Measurements from ENCODE around the gene LRRC10.

Gene LRRC10

GRCh38 chr12:69610729-69611128, at the start of gene LRRC10:
Gene LRRC10, minus strand, starts transcription at chr12:69610907. Its CDS starts 69 bp downstream, at chr12:69610838.
- ChIA-PET POLR2A (interaction anchor here (0.7 kb wide), 1 partner anchor 64 kb away, joined by 5 read pairs; no protein-coding TSS in a partner anchor), CTCF (interaction anchor here (0.7 to 1.1 kb wide), 3 partner anchors 28 to 1033 kb away, joined by 3 read pairs; no protein-coding TSS in a partner anchor)
- Histone ChIP-seq H3K36me3 (ENCODE audit: control insufficient read depth in 2 of 2, insufficient read depth in 1 of 2, low read length in 2 of 2) (no peaks in the 10 kb centered on the region), H3K27ac (ENCODE audit: extremely low read depth, low read depth, low read length) (no peak within 1 kb of the TSS), H3K4me1 (ENCODE audit: control insufficient read depth, insufficient read depth, low read length) (no peaks in the 10 kb centered on the region), H3K4me3 (ENCODE audit: low read depth, low read length) (no peak within 1 kb of the TSS), H3K9me3 (ENCODE audit: control insufficient read depth, insufficient read depth, low read depth, low read length) (no peaks in the 10 kb centered on the region)
- TF ChIP-seq ZNF792 (tag by site-specific recombination; IDR thresholded peaks at IDR 0.05), result no peak
- TF ChIP-seq ZNF48 (tag by site-specific recombination; IDR thresholded peaks at IDR 0.05), result no peak
- no peak for TF ChIP-seq ZNF670 (tag by site-specific recombination; IDR thresholded peaks at IDR 0.05; ENCODE audit: low read depth)
- TF ChIP-seq ZNF121 (tag by site-specific recombination; IDR thresholded peaks at IDR 0.05), result no peak
- TF ChIP-seq ZNF311 (tag by site-specific recombination; IDR thresholded peaks at IDR 0.05; ENCODE audit: borderline replicate concordance), result no peak

- Histone ChIP-seq H3K9me3 (ENCODE audit: control insufficient read depth, insufficient read depth, low read depth, low read length) (no peaks in the 10 kb centered on the region), H3K4me3 (ENCODE audit: low read depth, low read length) (no peak overlapping the region), H3K4me1 (ENCODE audit: control insufficient read depth, insufficient read depth, low read length) (no peaks in the 10 kb centered on the region), H3K27ac (ENCODE audit: extremely low read depth, low read depth, low read length) (no peak overlapping the region), H3K36me3 (ENCODE audit: control insufficient read depth in 2 of 2, insufficient read depth in 1 of 2, low read length in 2 of 2) (no peaks in the 10 kb centered on the region)
- CTCF ChIA-PET, result interaction anchor here (3.9 kb wide), 1 partner anchor 21 kb away, joined by 24 read pairs; no protein-coding TSS in a partner anchor
- POLR2A ChIA-PET, result no interaction called here
- no peak for TF ChIP-seq ZNF792 (tag by site-specific recombination; IDR thresholded peaks at IDR 0.05)
- no peak for TF ChIP-seq ZSCAN23 (tag by site-specific recombination; IDR thresholded peaks at IDR 0.05)
- no peak for TF ChIP-seq MZF1 (tag by site-specific recombination; IDR thresholded peaks at IDR 0.05; ENCODE audit: borderline replicate concordance)
- no peak for TF ChIP-seq ZNF16 (tag by site-specific recombination; IDR thresholded peaks at IDR 0.05; ENCODE audit: low read depth)
- TF ChIP-seq ZNF324 (tag by site-specific recombination; IDR thresholded peaks at IDR 0.05), result no peak
- no peak for TF ChIP-seq SCRT1 (tag by site-specific recombination; IDR thresholded peaks at IDR 0.05; ENCODE audit: borderline replicate concordance)
- TF ChIP-seq ZNF610 (tag by site-specific recombination; IDR thresholded peaks at IDR 0.05; ENCODE audit: borderline replicate concordance), result no peak
- TF ChIP-seq ZNF423 (tag by site-specific recombination; IDR thresholded peaks at IDR 0.05), result no peak
- TF ChIP-seq ZBTB44 (tag by site-specific recombination; IDR thresholded peaks at IDR 0.05), result no peak
- TF ChIP-seq ZNF76 (tag by site-specific recombination; IDR thresholded peaks at IDR 0.05; ENCODE audit: borderline replicate concordance, low read depth), result no peak
- no peak for TF ChIP-seq ZBTB48 (tag by site-specific recombination; IDR thresholded peaks at IDR 0.05)
- no peak for TF ChIP-seq ZNF677 (tag by site-specific recombination; IDR thresholded peaks at IDR 0.05)
- TF ChIP-seq KLF7 (tag by site-specific recombination; IDR thresholded peaks at IDR 0.05; ENCODE audit: borderline replicate concordance), result no peak
- TF ChIP-seq ZNF777 (tag by site-specific recombination; IDR thresholded peaks at IDR 0.05; ENCODE audit: borderline replicate concordance), result no peak
- no peak for TF ChIP-seq ZNF10 (tag by site-specific recombination; IDR thresholded peaks at IDR 0.05)
- TF ChIP-seq ZBTB10 (tag by site-specific recombination; IDR thresholded peaks at IDR 0.05), result no peak
- no peak for TF ChIP-seq ZSCAN16 (tag by site-specific recombination; IDR thresholded peaks at IDR 0.05)
- TF ChIP-seq ZNF157 (tag by site-specific recombination; IDR thresholded peaks at IDR 0.05), result no peak
- TF ChIP-seq ZSCAN5A (tag by site-specific recombination; IDR thresholded peaks at IDR 0.05), result no peak
Measured at GRCh38 chr12:69660164-69660863, 49.6 kb upstream of the LRRC10 start.
